GM18498 (cell line): Measurements from ENCODE around the gene HSDL1.

Source experiments
- ATAC-seq: cut with Tn5 transposase; IDR thresholded peaks from one replicate; pipeline ENCODE4 v1.9.1; 2021; ENCODE audit warnings: mild to moderate bottlenecking, moderate library complexity; ENCODE audit not compliant: unreplicated experiment

Gene HSDL1

GRCh38 chr16:84144859-84145639, at the start of gene HSDL1, which contains the start of gene DNAAF1:
TSS of gene HSDL1 (minus strand) at chr16:84145177. CDS start at chr16:84131321, 13,856 bp downstream.
TSS of gene DNAAF1 (plus strand) at chr16:84145308. CDS start at chr16:84145441, 133 bp downstream.
- peak; percentile 83 for ATAC-seq

- peak; percentile 6 for ATAC-seq
These were observed 49.0 kb upstream of the HSDL1 start for GRCh38 chr16:84194018-84194417.

- ATAC-seq: no peak
These were observed 48.5 kb upstream of the HSDL1 start for GRCh38 chr16:84193480-84193879.

GRCh38 chr16:84191466-84191865, 46.5 kb upstream of the HSDL1 start:
- no peak for ATAC-seq

DNA sequence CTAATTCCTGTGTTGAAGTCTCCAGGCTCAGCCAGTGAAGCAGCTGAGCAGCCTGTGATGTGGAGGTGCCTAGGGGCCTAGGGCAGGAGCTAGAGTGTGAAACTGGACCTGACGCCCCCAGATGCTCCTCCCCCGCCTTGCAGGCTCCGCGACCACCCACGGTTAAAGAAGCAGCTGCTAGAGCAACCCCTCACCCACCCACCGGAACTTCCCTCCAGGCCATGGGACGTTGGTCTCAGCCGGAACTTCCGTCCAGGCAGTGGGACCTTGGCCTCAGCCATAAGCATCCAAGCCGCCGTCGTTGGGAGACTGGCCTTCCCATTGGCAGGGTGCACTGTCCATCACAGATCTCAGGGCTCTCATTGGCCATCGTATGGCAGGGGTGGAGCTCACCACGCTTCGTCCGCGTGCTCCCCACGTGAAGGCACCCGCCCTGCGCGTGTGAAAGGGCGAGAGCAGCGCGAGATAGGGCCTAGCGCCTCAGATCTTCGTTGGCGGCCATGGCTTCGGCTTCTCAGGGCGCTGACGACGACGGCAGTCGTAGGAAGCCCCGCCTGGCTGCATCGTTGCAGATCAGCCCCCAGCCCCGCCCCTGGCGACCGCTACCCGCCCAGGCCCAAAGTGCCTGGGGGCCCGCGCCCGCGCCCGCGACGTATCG, 45.9 kb upstream of the HSDL1 start, which contains the start of gene ADAD2:
ADAD2 (plus strand) TSS at position 427 of the 658 bp plus-strand sequence; CDS start at position 501, 74 bp downstream.
- ATAC-seq: no peak

- ATAC-seq: peak; percentile 96
These were observed 41.9 kb upstream of the HSDL1 start, which contains the start of gene TAF1C for GRCh38 chr16:84186685-84187437. TSS of gene TAF1C (minus strand) at chr16:84187057. CDS start at chr16:84184988, 2,069 bp downstream.

GRCh38 chr16:84184775-84185174, 39.8 kb upstream of the HSDL1 start:
- ATAC-seq: no peak

DNA sequence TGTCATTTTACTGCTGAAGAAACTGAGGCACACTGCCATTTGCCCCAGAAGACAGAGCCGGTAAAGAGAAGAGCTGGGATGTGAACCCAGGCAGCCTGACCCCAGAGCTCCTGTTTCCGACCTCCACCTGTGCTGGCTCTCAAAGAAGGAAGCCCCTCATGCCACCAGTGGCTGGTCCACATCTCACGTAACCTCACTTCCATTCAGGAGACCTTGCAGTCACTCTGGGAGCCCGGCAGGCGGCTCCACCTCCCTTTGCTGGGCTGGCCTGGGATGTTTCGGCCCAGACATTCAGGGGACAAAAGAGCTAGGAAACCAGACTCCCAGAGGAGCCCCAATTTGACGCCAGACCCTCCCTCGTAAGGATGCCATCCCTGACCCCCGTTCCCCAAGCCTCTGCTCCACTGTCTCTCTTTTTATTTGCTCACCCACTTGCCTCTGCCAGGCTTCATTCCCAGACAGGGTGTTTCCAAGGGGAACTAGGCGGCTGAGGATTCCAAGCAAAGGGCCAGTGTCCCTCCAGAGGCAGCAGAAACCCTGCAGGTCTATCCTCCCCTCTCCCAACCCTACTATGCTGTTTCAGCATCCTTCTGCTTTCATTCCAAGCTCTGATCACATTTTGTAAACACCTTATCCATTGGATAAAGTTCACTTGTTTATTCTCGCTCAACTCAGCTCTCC, 39.1 kb upstream of the HSDL1 start:
- no peak for ATAC-seq

DNA sequence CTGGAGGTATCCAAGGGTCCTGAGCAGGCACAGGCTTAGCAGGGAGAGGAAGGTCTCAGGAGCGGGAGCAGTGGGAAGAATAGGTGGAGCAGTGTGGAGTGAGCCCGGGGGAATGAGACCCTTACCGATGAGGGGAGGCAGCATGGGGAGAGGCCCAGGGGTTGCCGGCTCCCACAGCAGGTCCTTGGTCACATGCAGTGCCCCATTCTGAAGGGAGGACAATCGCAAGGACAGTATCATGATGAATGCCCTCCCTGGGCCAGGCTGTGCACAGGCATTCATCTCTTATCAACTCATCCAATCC, 38.5 kb upstream of the HSDL1 start:
- no peak for ATAC-seq

GRCh38 chr16:84182680-84183571, 37.9 kb upstream of the HSDL1 start:
- ATAC-seq: no peak

DNA sequence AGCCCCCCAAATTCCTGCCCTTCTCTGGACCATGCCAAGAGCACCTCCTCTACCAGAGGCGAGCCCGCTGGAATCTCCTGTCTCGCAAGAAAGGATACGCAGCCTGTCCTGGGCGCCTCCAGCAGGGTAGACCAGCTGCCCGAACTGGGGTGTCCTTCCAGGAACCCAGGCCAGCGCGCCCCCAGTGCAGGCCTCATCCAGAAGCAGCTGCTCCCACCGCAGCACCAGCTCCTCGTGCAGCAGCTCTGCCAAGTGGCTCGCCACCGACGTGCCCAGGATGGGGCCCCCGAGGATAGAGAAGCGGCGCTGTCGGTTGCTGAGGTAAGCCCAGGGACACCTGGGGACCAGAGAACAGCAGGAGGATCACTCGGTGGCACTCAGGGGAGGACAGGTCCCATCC, 37.1 kb upstream of the HSDL1 start:
- no peak for ATAC-seq

- no peak for ATAC-seq
These were observed 36.4 kb upstream of the HSDL1 start for GRCh38 chr16:84181144-84181915.

GRCh38 chr16:84180519-84181140, 35.7 kb upstream of the HSDL1 start:
- ATAC-seq: no peak

DNA sequence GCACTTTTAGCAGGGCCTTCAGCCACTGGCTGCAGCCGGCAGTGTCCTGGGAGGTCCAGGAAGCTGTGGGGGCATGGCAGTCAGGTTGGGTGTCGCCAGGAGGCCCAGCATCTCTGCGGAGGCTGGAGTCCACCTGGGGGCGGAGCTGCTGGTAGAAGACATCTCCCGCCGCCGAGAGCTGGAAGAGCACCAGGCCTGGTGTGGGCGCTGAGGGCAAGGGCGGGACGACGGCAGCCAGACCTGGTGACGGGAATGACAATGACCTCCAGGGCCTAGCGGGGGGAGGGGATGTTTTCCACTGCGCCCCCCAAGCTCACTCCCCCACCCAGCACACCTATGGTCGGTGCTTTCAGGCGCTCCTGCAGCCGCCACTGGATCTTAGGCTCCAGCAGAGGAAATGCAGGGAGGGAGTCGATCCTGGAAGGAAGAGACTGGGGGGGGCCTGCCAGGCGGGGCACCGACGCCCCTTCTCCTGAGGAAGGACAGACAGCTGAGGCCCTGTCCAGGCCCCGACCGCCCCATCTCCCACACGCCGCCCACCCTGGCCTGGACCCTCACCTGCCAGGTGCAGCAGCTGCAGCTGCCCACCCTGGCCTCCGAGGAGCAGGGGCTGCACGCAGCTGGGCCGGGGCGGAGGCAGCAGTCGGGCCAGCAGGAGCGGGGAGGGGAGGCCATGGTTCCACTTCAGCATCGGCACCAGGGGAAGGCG, 34.8 kb upstream of the HSDL1 start:
- no peak for ATAC-seq

DNA sequence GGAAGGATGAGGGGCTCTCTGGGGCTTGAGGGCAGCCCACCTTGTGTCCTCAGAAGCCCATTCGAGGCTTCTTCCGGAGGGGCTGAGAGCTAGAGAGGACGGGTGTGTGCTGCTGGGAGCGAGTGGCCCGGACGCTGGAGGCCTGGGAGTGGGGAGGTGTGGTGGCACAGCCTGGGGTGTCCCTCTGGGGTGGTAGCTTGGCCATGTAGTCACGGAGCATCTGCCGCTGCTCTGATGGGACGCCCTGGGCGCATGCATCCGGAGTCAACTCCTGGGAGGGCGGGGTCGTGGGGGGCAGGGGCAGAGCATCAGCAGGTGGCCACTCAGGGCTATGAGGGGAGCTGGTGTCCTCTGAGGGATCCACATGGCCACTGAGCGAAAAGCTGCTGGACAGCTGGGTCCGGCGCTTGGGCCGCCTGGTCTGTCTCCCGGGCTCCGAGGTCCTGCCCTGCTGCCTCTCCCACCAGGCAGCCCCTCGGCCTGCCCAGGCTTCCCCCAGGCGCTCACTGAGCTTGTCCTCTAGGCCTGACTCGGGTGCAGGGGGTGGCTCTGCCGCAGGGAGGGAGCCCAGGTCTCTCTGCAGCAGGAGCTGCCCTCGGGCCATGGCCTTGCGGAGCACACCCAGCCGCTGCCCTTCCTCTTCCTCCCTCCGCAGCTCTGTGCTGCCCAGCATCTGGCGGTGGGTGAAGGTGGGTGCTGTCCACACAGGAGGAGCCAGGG, 34.1 kb upstream of the HSDL1 start:
- ATAC-seq: no peak

DNA sequence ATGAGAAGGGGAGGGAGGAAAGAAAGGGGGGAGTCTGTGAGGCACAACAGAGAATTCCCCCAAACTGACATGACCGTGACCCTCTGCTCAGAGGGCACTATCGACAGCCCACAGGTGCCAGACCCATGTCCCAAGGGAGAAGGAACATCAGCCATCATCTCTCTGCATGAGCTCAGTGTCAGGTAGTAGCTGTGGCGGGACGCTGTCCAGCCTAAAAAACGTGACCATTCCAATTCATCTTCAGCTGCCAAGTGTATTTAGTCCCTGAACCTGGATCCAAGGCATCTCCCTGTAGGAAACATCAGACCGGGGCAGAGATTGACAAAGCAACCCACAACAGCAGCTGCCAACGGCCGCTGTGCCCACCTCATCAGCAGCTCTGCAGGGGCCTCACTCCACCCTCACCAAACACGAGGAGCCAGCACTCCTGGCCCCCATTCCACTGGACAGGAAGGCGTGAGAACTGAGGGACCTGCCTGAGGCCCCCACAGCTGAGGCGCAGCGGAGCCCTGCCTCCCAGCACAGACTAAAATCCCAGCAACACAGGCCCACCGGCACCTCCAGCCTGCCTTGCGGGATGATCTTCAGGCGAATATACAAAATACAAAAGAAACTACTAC, 33.3 kb upstream of the HSDL1 start:
- no peak for ATAC-seq

- no peak for ATAC-seq
These were observed 32.7 kb upstream of the HSDL1 start for GRCh38 chr16:84177741-84178073.
